Measurements from ENCODE around the gene NXF2.
"Not testable (repeated sequence)": the region's sequence is repeated elsewhere in the genome, so short reads cannot be mapped to it uniquely, and the experiment has no call there.

Gene NXF2

GRCh38 chrX:102246893-102247292, at the start of gene NXF2:
NXF2 (plus strand) TSS chrX:102247167; CDS start chrX:102307079, 59,912 bp downstream.
- not testable (repeated sequence) for H3K4me3 ChIP-seq (ENCODE audit: low read depth, low read length); DNase-seq (ENCODE audit: low read depth)

GRCh38 chrX:102207940-102208339, 39.0 kb upstream of the NXF2 start:
- not testable (repeated sequence) for H3K4me3 ChIP-seq (ENCODE audit: low read depth, low read length); DNase-seq (ENCODE audit: low read depth)

- DNase-seq (ENCODE audit: low read depth); H3K4me3 ChIP-seq (ENCODE audit: low read depth, low read length): not testable (repeated sequence)
These were observed 32.0 kb upstream of the NXF2 start, which contains the start of gene TCP11X1 for GRCh38 chrX:102214986-102215385. TCP11X1 (plus strand) TSS chrX:102215301.

GRCh38 chrX:102216497-102216896, 30.5 kb upstream of the NXF2 start:
- DNase-seq (ENCODE audit: low read depth); H3K4me3 ChIP-seq (ENCODE audit: low read depth, low read length): not testable (repeated sequence)

- not testable (repeated sequence) for DNase-seq (ENCODE audit: low read depth); H3K4me3 ChIP-seq (ENCODE audit: low read depth, low read length)
These were observed 11.3 kb upstream of the NXF2 start for GRCh38 chrX:102235678-102236077.

- DNase-seq (ENCODE audit: low read depth); H3K4me3 ChIP-seq (ENCODE audit: low read depth, low read length): not testable (repeated sequence)
These were observed 6.7 kb upstream of the NXF2 start for GRCh38 chrX:102240265-102240664.

GRCh38 chrX:102272231-102272630, 25.3 kb downstream of the NXF2 start:
- H3K4me3 ChIP-seq (ENCODE audit: low read depth, low read length); DNase-seq (ENCODE audit: low read depth): not testable (repeated sequence)

- H3K4me3 ChIP-seq (ENCODE audit: low read depth, low read length): no peak overlapping the region
- no peak for DNase-seq (ENCODE audit: low read depth)
These were observed 91.2 kb downstream of the NXF2 start for GRCh38 chrX:102338162-102338561.

- DNase-seq (ENCODE audit: low read depth): no peak
These were observed 92.6 kb downstream of the NXF2 start for GRCh38 chrX:102339312-102340298.

GRCh38 chrX:102341867-102342266, 94.9 kb downstream of the NXF2 start:
- no peak overlapping the region for H3K4me3 ChIP-seq (ENCODE audit: low read depth, low read length)
- DNase-seq (ENCODE audit: low read depth): no peak

More at GRCh38 chrX:102339312-102340298, 92.6 kb downstream of the NXF2 start:
- H3K4me3 ChIP-seq (ENCODE audit: low read depth, low read length): no peak overlapping the region

- H3K4me3 ChIP-seq (ENCODE audit: low read depth, low read length): no peak overlapping the region
- no peak for DNase-seq (ENCODE audit: low read depth)
These were observed 98.9 kb downstream of the NXF2 start for GRCh38 chrX:102345916-102346315.
